ENCODE results near the gene DCAF7.

Gene DCAF7

GRCh38 chr17:63543822-63544420 is 6.4 kb upstream of the DCAF7 start:
- DNase-seq (ENCODE audit: extremely low read depth in 1 of 2, low read depth in 1 of 2), result no peak

GRCh38 chr17:63544467-63545301 is 5.6 kb upstream of the DCAF7 start:
- no peak for DNase-seq (ENCODE audit: extremely low read depth in 1 of 2, low read depth in 1 of 2)

GRCh38 chr17:63546308-63547082 is 3.8 kb upstream of the DCAF7 start:
- no peak for DNase-seq (ENCODE audit: extremely low read depth in 1 of 2, low read depth in 1 of 2)

GRCh38 chr17:63547083-63547523 is 3.2 kb upstream of the DCAF7 start:
- DNase-seq (ENCODE audit: extremely low read depth in 1 of 2, low read depth in 1 of 2), result no peak

- DNase-seq (ENCODE audit: extremely low read depth in 1 of 2, low read depth in 1 of 2), result no peak
These were observed 860 bp upstream of the DCAF7 start for GRCh38 chr17:63549289-63549945.

- DNase-seq (ENCODE audit: extremely low read depth in 1 of 2, low read depth in 1 of 2), result no peak
These were observed 751 bp downstream of the DCAF7 start for GRCh38 chr17:63550817-63551639.

GRCh38 chr17:63552211-63552610 is 1.9 kb downstream of the DCAF7 start:
- DNase-seq (ENCODE audit: extremely low read depth in 1 of 2, low read depth in 1 of 2), result no peak

GRCh38 chr17:63555500-63556156 is 5.4 kb downstream of the DCAF7 start:
- DNase-seq (ENCODE audit: extremely low read depth in 1 of 2, low read depth in 1 of 2), result no peak

- no peak for DNase-seq (ENCODE audit: extremely low read depth in 1 of 2, low read depth in 1 of 2)
These were observed 7.1 kb downstream of the DCAF7 start for GRCh38 chr17:63557416-63557815.

GRCh38 chr17:63558441-63558840 is 8.2 kb downstream of the DCAF7 start:
- no peak for DNase-seq (ENCODE audit: extremely low read depth in 1 of 2, low read depth in 1 of 2)

- no peak for DNase-seq (ENCODE audit: extremely low read depth in 1 of 2, low read depth in 1 of 2)
These were observed 11.5 kb downstream of the DCAF7 start for GRCh38 chr17:63561819-63562218.

GRCh38 chr17:63563339-63563738 is 13.1 kb downstream of the DCAF7 start:
- no peak for DNase-seq (ENCODE audit: extremely low read depth in 1 of 2, low read depth in 1 of 2)

- DNase-seq (ENCODE audit: extremely low read depth in 1 of 2, low read depth in 1 of 2), result no peak
These were observed 14.3 kb downstream of the DCAF7 start for GRCh38 chr17:63564562-63564961.

GRCh38 chr17:63567229-63567628 is 17.0 kb downstream of the DCAF7 start:
- DNase-seq (ENCODE audit: extremely low read depth in 1 of 2, low read depth in 1 of 2), result no peak

GRCh38 chr17:63568563-63568962 is 18.3 kb downstream of the DCAF7 start:
- no peak for DNase-seq (ENCODE audit: extremely low read depth in 1 of 2, low read depth in 1 of 2)

- no peak for DNase-seq (ENCODE audit: extremely low read depth in 1 of 2, low read depth in 1 of 2)
These were observed 21.5 kb downstream of the DCAF7 start for GRCh38 chr17:63571632-63572310.

GRCh38 chr17:63573634-63574033 is 23.4 kb downstream of the DCAF7 start:
- DNase-seq (ENCODE audit: extremely low read depth in 1 of 2, low read depth in 1 of 2), result no peak

GRCh38 chr17:63578027-63578768 is 27.9 kb downstream of the DCAF7 start:
- DNase-seq (ENCODE audit: extremely low read depth in 1 of 2, low read depth in 1 of 2), result no peak

GRCh38 chr17:63578769-63579111 is 28.5 kb downstream of the DCAF7 start:
- no peak for DNase-seq (ENCODE audit: extremely low read depth in 1 of 2, low read depth in 1 of 2)
